ENCODE measurements around the gene PHACTR3. TPM values are rescaled to one million over a fixed set of nuclear protein-coding genes. Genes with fewer than 3 reads are reported as not detected.

PHACTR3 gene
- total RNA-seq, 1 donor from 2014 or later = 1.4 TPM

GRCh38 chr20:59608396-59608795, 4.1 kb downstream of the PHACTR3 start:
- H3K9ac ChIP-seq = no peak overlapping the region
- peaks cover 80% of the 10 kb centered on the region for H3K27me3 ChIP-seq
- H3F3A ChIP-seq (ENCODE audit: low read depth) = no peaks in the 10 kb centered on the region
- no peak overlapping the region for H3K27ac ChIP-seq
- no peak overlapping the region for H3K4me2 ChIP-seq
- no peaks in the 10 kb centered on the region for H3K9me3 ChIP-seq (ENCODE audit: low read depth)
- TF ChIP-seq EZH2phosphoT487 (IDR thresholded peaks at IDR 0.05) = no peak
- TF ChIP-seq EZH2 (IDR thresholded peaks at IDR 0.05) = no peak
- no peak for TF ChIP-seq CTCF (IDR thresholded peaks at IDR 0.05)
- H3K79me2 ChIP-seq (ENCODE audit: low read depth) = no peaks in the 10 kb centered on the region
- no peaks in the 10 kb centered on the region for H4K20me1 ChIP-seq (ENCODE audit: low read depth)
- H2AFZ ChIP-seq (replicated peaks) = no peak overlapping the region
- H3K4me1 ChIP-seq = no peaks in the 10 kb centered on the region
- Mint-ChIP-seq H3K36me3 (no peaks in the 10 kb centered on the region), H3K4me3 (no peak overlapping the region), H3K4me1 (peaks cover 9% of the 10 kb centered on the region), H3K9me3 (peaks cover 8% of the 10 kb centered on the region), H3K27ac (no peak overlapping the region), H3K27me3 (ENCODE audit: insufficient read depth, low read depth) (peaks cover 28% of the 10 kb centered on the region)
- no peaks in the 10 kb centered on the region for H3K36me3 ChIP-seq
- no peak overlapping the region for H3K4me3 ChIP-seq
- no peak for DNase-seq (ENCODE audit: low spot score)

- no peaks in the 10 kb centered on the region for H3K79me2 ChIP-seq (ENCODE audit: low read depth)
- Mint-ChIP-seq H3K9me3 (peaks cover 8% of the 10 kb centered on the region), H3K4me1 (peaks cover 9% of the 10 kb centered on the region), H3K27ac (no peak overlapping the region), H3K36me3 (no peaks in the 10 kb centered on the region), H3K27me3 (ENCODE audit: insufficient read depth, low read depth) (peaks cover 24% of the 10 kb centered on the region), H3K4me3 (no peak overlapping the region)
- no peak overlapping the region for H3K27ac ChIP-seq
- H3K9ac ChIP-seq = no peak overlapping the region
- H3K4me2 ChIP-seq = no peak overlapping the region
- TF ChIP-seq EZH2phosphoT487 (IDR thresholded peaks at IDR 0.05) = no peak
- no peak for TF ChIP-seq EZH2 (IDR thresholded peaks at IDR 0.05)
- TF ChIP-seq CTCF (IDR thresholded peaks at IDR 0.05) = no peak
- H3K36me3 ChIP-seq = no peaks in the 10 kb centered on the region
- H3K4me3 ChIP-seq = no peak overlapping the region
- H3K27me3 ChIP-seq = peaks cover 76% of the 10 kb centered on the region
- no peak for DNase-seq (ENCODE audit: low spot score)
- H3K4me1 ChIP-seq = no peaks in the 10 kb centered on the region
- H3F3A ChIP-seq (ENCODE audit: low read depth) = no peaks in the 10 kb centered on the region
- H4K20me1 ChIP-seq (ENCODE audit: low read depth) = no peaks in the 10 kb centered on the region
- H2AFZ ChIP-seq (replicated peaks) = no peak overlapping the region
- H3K9me3 ChIP-seq (ENCODE audit: low read depth) = no peaks in the 10 kb centered on the region
Observed at GRCh38 chr20:59608871-59609270, 4.5 kb downstream of the PHACTR3 start.

- H3K27me3 Mint-ChIP-seq (ENCODE audit: insufficient read depth, low read depth) = peaks cover 27% of the 10 kb centered on the region
- no peak overlapping the region for H3K4me3 Mint-ChIP-seq
- no peak overlapping the region for H3K9ac ChIP-seq
- H3K9me3 Mint-ChIP-seq = peaks cover 8% of the 10 kb centered on the region
- no peak overlapping the region for H3K27ac Mint-ChIP-seq
- no peaks in the 10 kb centered on the region for H3K4me1 ChIP-seq
- no peaks in the 10 kb centered on the region for H3K79me2 ChIP-seq (ENCODE audit: low read depth)
- TF ChIP-seq EZH2 (IDR thresholded peaks at IDR 0.05) (no peak), CTCF (IDR thresholded peaks at IDR 0.05) (no peak), EZH2phosphoT487 (IDR thresholded peaks at IDR 0.05) (no peak)
- H3F3A ChIP-seq (ENCODE audit: low read depth) = no peaks in the 10 kb centered on the region
- DNase-seq (ENCODE audit: low spot score) = no peak
- peaks cover 51% of the 10 kb centered on the region for H3K27me3 ChIP-seq
- H2AFZ ChIP-seq (replicated peaks) = no peak overlapping the region
- no peaks in the 10 kb centered on the region for H4K20me1 ChIP-seq (ENCODE audit: low read depth)
- no peaks in the 10 kb centered on the region for H3K36me3 ChIP-seq
- no peaks in the 10 kb centered on the region for H3K36me3 Mint-ChIP-seq
- no peak overlapping the region for H3K4me3 ChIP-seq
- no peak overlapping the region for H3K27ac ChIP-seq
- no peaks in the 10 kb centered on the region for H3K9me3 ChIP-seq (ENCODE audit: low read depth)
- H3K4me2 ChIP-seq = no peak overlapping the region
- H3K4me1 Mint-ChIP-seq = peaks cover 4% of the 10 kb centered on the region
Observed at GRCh38 chr20:59611286-59611685, 6.9 kb downstream of the PHACTR3 start.

All from neural progenitor cell (in vitro differentiated cells).